ENCODE results near the gene HABP2. TPM values are rescaled to one million over a fixed set of nuclear protein-coding genes. Genes with fewer than 3 reads are reported as not detected.

Gene HABP2
- total RNA-seq, 1 donor from 2014 or later = 3.6 TPM

- Histone ChIP-seq H3K9me3 (no peaks in the 10 kb centered on the region), H3K27ac (no peak overlapping the region), H3K27me3 (peaks cover 6% of the 10 kb centered on the region), H3K4me1 (no peaks in the 10 kb centered on the region), H3K36me3 (no peaks in the 10 kb centered on the region), H3K4me3 (no peak overlapping the region)
- intact Hi-C loops (cut with DNase I) = no loop called here
- DNase-seq (no peak), ATAC-seq (no peak)
- TF ChIP-seq, protein P1, sequence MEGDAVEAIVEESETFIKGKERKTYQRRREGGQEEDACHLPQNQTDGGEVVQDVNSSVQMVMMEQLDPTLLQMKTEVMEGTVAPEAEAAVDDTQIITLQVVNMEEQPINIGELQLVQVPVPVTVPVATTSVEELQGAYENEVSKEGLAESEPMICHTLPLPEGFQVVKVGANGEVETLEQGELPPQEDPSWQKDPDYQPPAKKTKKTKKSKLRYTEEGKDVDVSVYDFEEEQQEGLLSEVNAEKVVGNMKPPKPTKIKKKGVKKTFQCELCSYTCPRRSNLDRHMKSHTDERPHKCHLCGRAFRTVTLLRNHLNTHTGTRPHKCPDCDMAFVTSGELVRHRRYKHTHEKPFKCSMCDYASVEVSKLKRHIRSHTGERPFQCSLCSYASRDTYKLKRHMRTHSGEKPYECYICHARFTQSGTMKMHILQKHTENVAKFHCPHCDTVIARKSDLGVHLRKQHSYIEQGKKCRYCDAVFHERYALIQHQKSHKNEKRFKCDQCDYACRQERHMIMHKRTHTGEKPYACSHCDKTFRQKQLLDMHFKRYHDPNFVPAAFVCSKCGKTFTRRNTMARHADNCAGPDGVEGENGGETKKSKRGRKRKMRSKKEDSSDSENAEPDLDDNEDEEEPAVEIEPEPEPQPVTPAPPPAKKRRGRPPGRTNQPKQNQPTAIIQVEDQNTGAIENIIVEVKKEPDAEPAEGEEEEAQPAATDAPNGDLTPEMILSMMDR (IDR thresholded peaks at IDR 0.05) = no peak
Measured at GRCh38 chr10:113600569-113600968, 47.7 kb downstream of the HABP2 start.

- Histone ChIP-seq H3K27me3 (peaks cover 13% of the 10 kb centered on the region), H3K27ac (no peak overlapping the region), H3K9me3 (no peaks in the 10 kb centered on the region), H3K4me3 (no peak overlapping the region), H3K4me1 (no peaks in the 10 kb centered on the region), H3K36me3 (no peaks in the 10 kb centered on the region)
- intact Hi-C loops (cut with DNase I) = no loop called here
- TF ChIP-seq, protein P1 (IDR thresholded peaks at IDR 0.05) = no peak
- ATAC-seq = peak; percentile 37
- no peak for DNase-seq
Measured at GRCh38 chr10:113603057-113603777, 50.4 kb downstream of the HABP2 start.

GRCh38 chr10:113604572-113604971, 51.7 kb downstream of the HABP2 start:
- Histone ChIP-seq H3K36me3 (no peaks in the 10 kb centered on the region), H3K9me3 (no peaks in the 10 kb centered on the region), H3K4me1 (no peaks in the 10 kb centered on the region), H3K27me3 (peaks cover 16% of the 10 kb centered on the region), H3K27ac (no peak overlapping the region), H3K4me3 (no peak overlapping the region)
- intact Hi-C loops (cut with DNase I) = no loop called here
- DNase-seq (no peak), ATAC-seq (no peak)
- TF ChIP-seq, protein P1 (IDR thresholded peaks at IDR 0.05) = no peak

- Histone ChIP-seq H3K4me3 (no peak overlapping the region), H3K36me3 (no peaks in the 10 kb centered on the region), H3K27ac (no peak overlapping the region), H3K9me3 (no peaks in the 10 kb centered on the region), H3K4me1 (no peaks in the 10 kb centered on the region), H3K27me3 (peaks cover 16% of the 10 kb centered on the region)
- TF ChIP-seq, protein P1 (IDR thresholded peaks at IDR 0.05) = no peak
- ATAC-seq = no peak
- intact Hi-C loops (cut with DNase I) = no loop called here
- DNase-seq = no peak
Measured at GRCh38 chr10:113605268-113605978, 52.6 kb downstream of the HABP2 start.

- TF ChIP-seq, protein P1 (IDR thresholded peaks at IDR 0.05) = no peak
- no peak overlapping the region for H3K27ac ChIP-seq
- intact Hi-C loops (cut with DNase I) = no loop called here
- no peak overlapping the region for H3K4me3 ChIP-seq
- H3K9me3 ChIP-seq = no peaks in the 10 kb centered on the region
- no peaks in the 10 kb centered on the region for H3K36me3 ChIP-seq
- peaks cover 14% of the 10 kb centered on the region for H3K27me3 ChIP-seq
- no peak for DNase-seq
- no peaks in the 10 kb centered on the region for H3K4me1 ChIP-seq
- ATAC-seq = no peak
Measured at GRCh38 chr10:113609704-113610108, 56.9 kb downstream of the HABP2 start.
